GM18517 (cell line): ENCODE data around the gene SLC24A4.

Source experiments
- ATAC-seq: cut with Tn5 transposase; IDR thresholded peaks from one replicate; pipeline ENCODE4 v1.9.1; 2021; ENCODE audit warnings: mild to moderate bottlenecking, moderate library complexity; ENCODE audit not compliant: unreplicated experiment

The SLC24A4 gene

GRCh38 chr14:92493492-92493891 lies 170.5 kb downstream of the SLC24A4 start:
- no peak for ATAC-seq

GRCh38 chr14:92494512-92494911 lies 171.5 kb downstream of the SLC24A4 start:
- ATAC-seq: no peak

GRCh38 chr14:92495027-92495426 lies 172.1 kb downstream of the SLC24A4 start:
- no peak for ATAC-seq

GRCh38 chr14:92496191-92496857 lies 173.4 kb downstream of the SLC24A4 start:
- ATAC-seq: no peak

GRCh38 chr14:92497391-92497790 lies 174.4 kb downstream of the SLC24A4 start:
- ATAC-seq: no peak

- no peak for ATAC-seq
Measured at GRCh38 chr14:92499234-92499633, 176.3 kb downstream of the SLC24A4 start.

- ATAC-seq: no peak
Measured at GRCh38 chr14:92500491-92500941, 177.6 kb downstream of the SLC24A4 start.

- ATAC-seq: no peak
Measured at GRCh38 chr14:92501891-92502351, 179.0 kb downstream of the SLC24A4 start.

GRCh38 chr14:92502541-92503286 lies 179.7 kb downstream of the SLC24A4 start:
- no peak for ATAC-seq

GRCh38 chr14:92503756-92504491 lies 181.0 kb downstream of the SLC24A4 start:
- no peak for ATAC-seq

- ATAC-seq: no peak
Measured at GRCh38 chr14:92505826-92506225, 182.9 kb downstream of the SLC24A4 start.

GRCh38 chr14:92506231-92506630 lies 183.3 kb downstream of the SLC24A4 start:
- no peak for ATAC-seq

- ATAC-seq: peak; percentile 72
Measured at GRCh38 chr14:92507174-92507768, 184.3 kb downstream of the SLC24A4 start.

GRCh38 chr14:92510972-92511371 lies 188.0 kb downstream of the SLC24A4 start:
- no peak for ATAC-seq

- no peak for ATAC-seq
Measured at GRCh38 chr14:92511453-92512238, 188.7 kb downstream of the SLC24A4 start.

GRCh38 chr14:92512807-92513203 lies 189.8 kb downstream of the SLC24A4 start:
- ATAC-seq: no peak

GRCh38 chr14:92513204-92513965 lies 190.4 kb downstream of the SLC24A4 start, which contains the start of gene RIN3:
Gene RIN3 (plus strand): TSS chr14:92513781. CDS start chr14:92513933, 152 bp downstream.
- ATAC-seq: peak; percentile 69

GRCh38 chr14:92513966-92514843 lies 191.2 kb downstream of the SLC24A4 start:
- ATAC-seq: no peak
